Measurements from ENCODE around the gene OSBPL3. TPM values are rescaled to one million over a fixed set of nuclear protein-coding genes. Genes with fewer than 3 reads are reported as not detected.

The OSBPL3 gene
- total RNA-seq, 1 experiment from 2014 or later = 36.8 TPM

GRCh38 chr7:24786306-24786705, 193.7 kb downstream of the OSBPL3 start:
- H2AFZ ChIP-seq (ENCODE audit: low read depth, low read length, poor library complexity, severe bottlenecking) = no peak overlapping the region
- H3K9ac ChIP-seq (ENCODE audit: low read length) = 0 out of 2 replicates have a peak overlapping the region, but pooled peaks have one; percentile 34
- ChIA-PET POLR2A (no interaction called here), CTCF (no interaction called here), RAD21 (ENCODE audit: low non-redundant PET in 1 of 2, low total read pairs in 2 of 2, uncharacterized antibody in 2 of 2, unreplicated experiment in 2 of 2) (no interaction called here)
- no TSS peak for BruUV-seq (replicated peaks)
- no peak overlapping the region for H3K27ac ChIP-seq (ENCODE audit: low read depth, low read length)
- no peaks in the 10 kb centered on the region for H3K79me2 ChIP-seq (ENCODE audit: insufficient read depth, low read length)
- peaks cover 8 to 17% of the 10 kb centered on the region in 2 experiments; a peak in 3 of 4 replicates for H3K4me1 ChIP-seq (ENCODE audit: control insufficient read depth in 1 of 2, insufficient read depth in 2 of 2, low read length in 2 of 2)
- no peak for ATAC-seq
- no peak for DNase-seq (ENCODE audit: low read depth, low spot score)
- no peaks in the 10 kb centered on the region for H3K36me3 ChIP-seq (ENCODE audit: control insufficient read depth in 1 of 2, insufficient read depth in 2 of 2, low read length in 2 of 2)
- H3K9me2 ChIP-seq (ENCODE audit: insufficient read depth) = no peaks in the 10 kb centered on the region
- intact Hi-C loops (cut with micrococcal nuclease) = no loop called here
- TF ChIP-seq POLR2A (IDR thresholded peaks at IDR 0.05; ENCODE audit: borderline replicate concordance, extremely low read depth, insufficient read depth, insufficient read length) (no peak), ZNF274 (IDR thresholded peaks at IDR 0.05; ENCODE audit: low read depth, low read length) (no peak), FOSL1 (IDR thresholded peaks at IDR 0.05; ENCODE audit: low read depth) (no peak), ZFX (IDR thresholded peaks at IDR 0.05) (no peak), MAX (IDR thresholded peaks at IDR 0.05) (no peak), SP1 (IDR thresholded peaks at IDR 0.05; ENCODE audit: low read depth) (no peak), POLR2AphosphoS5 (IDR thresholded peaks at IDR 0.05; ENCODE audit: low read depth, low read length) (no peak), CEBPB (IDR thresholded peaks at IDR 0.05; ENCODE audit: low read depth) (no peak), EGR1 (IDR thresholded peaks at IDR 0.05; ENCODE audit: low read depth) (no peak), CTCF (IDR thresholded peaks at IDR 0.05 in 2 of 3, conservative IDR thresholded peaks at IDR 0.05 in 1 of 3; ENCODE audit: borderline replicate concordance in 1 of 3, insufficient read depth in 1 of 3, low read depth in 2 of 3, low read length in 2 of 3) (no peak)
- H3K9me3 ChIP-seq (ENCODE audit: control insufficient read depth in 1 of 2, insufficient read depth in 1 of 2, low read depth in 1 of 2, low read length in 2 of 2) = no peaks in the 10 kb centered on the region; a peak in 1 of 4 replicates
- H4K20me1 ChIP-seq (ENCODE audit: insufficient read depth) = no peaks in the 10 kb centered on the region
- H3K4me3 ChIP-seq (replicated peaks in 1 of 2; ENCODE audit: low read depth in 1 of 2, low read length in 2 of 2) = no peak overlapping the region
- H3K27me3 ChIP-seq (ENCODE audit: insufficient read depth, low read length) = no peaks in the 10 kb centered on the region
- peak overlapping the region; percentile 53 for H3K4me2 ChIP-seq (ENCODE audit: low read length)

All from HCT116 (cell line).